ENCODE results near the gene RHBDD1. TPM values are rescaled to one million over a fixed set of nuclear protein-coding genes. Genes with fewer than 3 reads are reported as not detected.

The RHBDD1 gene
- total RNA-seq, 1 donor from 2014 or later = 31.3 TPM

DNA sequence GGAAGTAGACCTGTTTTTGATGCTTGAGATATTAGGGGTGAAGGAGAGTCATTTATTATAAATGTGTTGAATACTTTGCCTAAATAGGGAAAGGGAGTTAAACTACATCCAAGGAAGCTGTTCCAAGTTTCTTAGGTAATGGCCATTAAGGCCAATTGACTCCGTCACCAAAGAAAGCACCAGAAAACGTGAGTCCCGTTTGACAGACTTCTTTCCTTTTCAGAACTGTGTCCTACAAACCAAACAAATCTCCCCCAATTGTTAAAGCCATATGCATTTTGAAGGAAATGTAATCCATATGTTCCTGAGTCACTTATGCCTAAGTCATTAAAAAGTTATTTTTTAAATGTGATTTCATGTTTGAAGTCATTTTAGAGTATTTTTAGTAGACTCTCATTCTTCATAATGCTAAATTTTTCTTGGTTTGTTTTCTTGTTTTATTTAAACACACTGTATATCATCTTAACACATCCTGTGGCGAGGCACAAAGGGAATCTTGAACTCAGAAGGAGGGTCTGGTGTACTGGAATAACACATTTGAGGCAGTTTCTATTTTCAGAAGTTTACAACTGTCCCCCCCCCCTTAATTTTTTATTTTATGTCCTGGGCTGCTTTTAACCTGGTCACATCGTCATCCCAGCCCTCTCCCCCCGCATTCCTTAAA lies 133.7 kb downstream of the RHBDD1 start:
- peak overlapping the region; percentile 16 for H3K27ac ChIP-seq (ENCODE audit: low read depth, low read length)
- Mint-ChIP-seq H3K27me3 (ENCODE audit: low read depth, unreplicated experiment) (no peaks in the 10 kb centered on the region), H3K4me1 (ENCODE audit: low read depth, unreplicated experiment) (no peaks in the 10 kb centered on the region), H3K27ac (ENCODE audit: unreplicated experiment) (no peak overlapping the region), H3K9me3 (ENCODE audit: unreplicated experiment) (no peaks in the 10 kb centered on the region), H3K36me3 (ENCODE audit: low read depth, unreplicated experiment) (peaks cover 5% of the 10 kb centered on the region), H3K4me3 (ENCODE audit: unreplicated experiment) (no peak overlapping the region)
- H3K4me1 ChIP-seq (ENCODE audit: insufficient read depth, low read length) = peaks cover 16% of the 10 kb centered on the region
- no peaks in the 10 kb centered on the region for H4K20me1 ChIP-seq (ENCODE audit: insufficient read depth, low read length)
- H3K4me2 ChIP-seq (ENCODE audit: low read length) = peak overlapping the region; percentile 36
- H3K27me3 ChIP-seq (ENCODE audit: insufficient read depth, low read length) = no peaks in the 10 kb centered on the region
- H3K36me3 ChIP-seq (ENCODE audit: insufficient read depth, low read length) = no peaks in the 10 kb centered on the region
- FAIRE-seq (no peak), DNase-seq (ENCODE audit: low read depth) (peak; percentile 48)
- no peak for TF ChIP-seq EZH2 (IDR thresholded peaks at IDR 0.05; ENCODE audit: insufficient read depth, low read length)
- TF ChIP-seq, protein P1, sequence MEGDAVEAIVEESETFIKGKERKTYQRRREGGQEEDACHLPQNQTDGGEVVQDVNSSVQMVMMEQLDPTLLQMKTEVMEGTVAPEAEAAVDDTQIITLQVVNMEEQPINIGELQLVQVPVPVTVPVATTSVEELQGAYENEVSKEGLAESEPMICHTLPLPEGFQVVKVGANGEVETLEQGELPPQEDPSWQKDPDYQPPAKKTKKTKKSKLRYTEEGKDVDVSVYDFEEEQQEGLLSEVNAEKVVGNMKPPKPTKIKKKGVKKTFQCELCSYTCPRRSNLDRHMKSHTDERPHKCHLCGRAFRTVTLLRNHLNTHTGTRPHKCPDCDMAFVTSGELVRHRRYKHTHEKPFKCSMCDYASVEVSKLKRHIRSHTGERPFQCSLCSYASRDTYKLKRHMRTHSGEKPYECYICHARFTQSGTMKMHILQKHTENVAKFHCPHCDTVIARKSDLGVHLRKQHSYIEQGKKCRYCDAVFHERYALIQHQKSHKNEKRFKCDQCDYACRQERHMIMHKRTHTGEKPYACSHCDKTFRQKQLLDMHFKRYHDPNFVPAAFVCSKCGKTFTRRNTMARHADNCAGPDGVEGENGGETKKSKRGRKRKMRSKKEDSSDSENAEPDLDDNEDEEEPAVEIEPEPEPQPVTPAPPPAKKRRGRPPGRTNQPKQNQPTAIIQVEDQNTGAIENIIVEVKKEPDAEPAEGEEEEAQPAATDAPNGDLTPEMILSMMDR (IDR thresholded peaks at IDR 0.05; ENCODE audit: insufficient read depth, low read depth, low read length) = no peak
- no peaks in the 10 kb centered on the region for H3K9me3 ChIP-seq (ENCODE audit: insufficient read depth, low read depth, low read length)
- no peaks in the 10 kb centered on the region for H3K79me2 ChIP-seq (ENCODE audit: insufficient read depth, low read length)
- H3K9ac ChIP-seq (ENCODE audit: low read length) = peak overlapping the region; percentile 32
- H3K4me3 ChIP-seq (ENCODE audit: insufficient read depth, low read depth, low read length) = no peak overlapping the region
- H2AFZ ChIP-seq (ENCODE audit: low read depth, low read length) = no peak overlapping the region

DNA sequence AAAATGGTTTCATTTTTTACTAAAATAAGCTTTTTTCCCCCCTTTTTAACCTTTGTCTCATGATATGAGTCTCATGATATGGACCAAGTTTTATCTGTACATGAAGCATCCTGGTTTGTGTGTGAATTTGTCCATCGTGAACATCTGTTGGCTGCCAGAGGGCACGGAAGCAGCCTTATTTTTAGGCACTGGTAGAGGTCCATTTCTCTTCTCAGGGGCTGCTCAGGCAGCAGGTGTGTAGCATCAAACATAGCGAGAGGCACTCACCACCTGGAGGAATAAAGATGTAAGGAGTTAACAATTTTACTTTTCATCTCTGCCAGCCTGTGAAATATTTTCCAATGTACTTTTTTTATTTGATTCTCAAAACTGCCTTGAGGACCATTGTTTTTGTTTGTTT lies 134.5 kb downstream of the RHBDD1 start:
- Histone ChIP-seq H3K4me3 (ENCODE audit: insufficient read depth, low read depth, low read length) (no peak overlapping the region), H3K4me1 (ENCODE audit: insufficient read depth, low read length) (peaks cover 16% of the 10 kb centered on the region), H3K36me3 (ENCODE audit: insufficient read depth, low read length) (no peaks in the 10 kb centered on the region), H2AFZ (ENCODE audit: low read depth, low read length) (no peak overlapping the region), H4K20me1 (ENCODE audit: insufficient read depth, low read length) (no peaks in the 10 kb centered on the region), H3K4me2 (ENCODE audit: low read length) (peak overlapping the region; percentile 36), H3K9me3 (ENCODE audit: insufficient read depth, low read depth, low read length) (no peaks in the 10 kb centered on the region), H3K27ac (ENCODE audit: low read depth, low read length) (peak overlapping the region; percentile 16), H3K79me2 (ENCODE audit: insufficient read depth, low read length) (no peaks in the 10 kb centered on the region), H3K27me3 (ENCODE audit: insufficient read depth, low read length) (no peaks in the 10 kb centered on the region), H3K9ac (ENCODE audit: low read length) (peak overlapping the region; percentile 32)
- no peak for DNase-seq (ENCODE audit: low read depth)
- TF ChIP-seq EZH2 (IDR thresholded peaks at IDR 0.05; ENCODE audit: insufficient read depth, low read length) = no peak
- TF ChIP-seq, protein P1 (IDR thresholded peaks at IDR 0.05; ENCODE audit: insufficient read depth, low read depth, low read length) = no peak
- Mint-ChIP-seq H3K27ac (ENCODE audit: unreplicated experiment) (no peak overlapping the region), H3K4me1 (ENCODE audit: low read depth, unreplicated experiment) (no peaks in the 10 kb centered on the region), H3K27me3 (ENCODE audit: low read depth, unreplicated experiment) (no peaks in the 10 kb centered on the region), H3K4me3 (ENCODE audit: unreplicated experiment) (no peak overlapping the region), H3K9me3 (ENCODE audit: unreplicated experiment) (no peaks in the 10 kb centered on the region), H3K36me3 (ENCODE audit: low read depth, unreplicated experiment) (peaks cover 9% of the 10 kb centered on the region)
- FAIRE-seq = no peak

DNA sequence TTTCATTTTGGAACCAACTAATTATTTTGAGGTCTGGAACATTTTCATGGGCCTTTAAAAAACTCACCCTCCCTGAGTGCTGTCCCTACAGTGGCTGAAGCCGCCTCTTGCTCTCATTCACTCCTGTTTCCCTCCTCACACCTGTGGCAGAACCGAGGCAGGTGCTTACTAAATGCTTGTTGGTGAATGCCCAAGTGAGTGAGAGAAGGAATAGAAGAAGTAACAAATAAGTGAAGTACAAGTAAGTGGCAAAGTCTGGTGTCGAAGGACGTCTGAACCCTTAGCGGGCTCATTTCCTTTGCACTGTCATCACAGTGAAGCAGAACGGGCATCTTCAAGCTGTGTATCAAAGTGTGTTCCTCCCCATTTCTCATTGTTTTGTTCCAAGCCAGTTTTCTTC lies 135.2 kb downstream of the RHBDD1 start:
- H3K9ac ChIP-seq (ENCODE audit: low read length) = no peak overlapping the region
- no peaks in the 10 kb centered on the region for H4K20me1 ChIP-seq (ENCODE audit: insufficient read depth, low read length)
- H3K4me3 ChIP-seq (ENCODE audit: insufficient read depth, low read depth, low read length) = no peak overlapping the region
- no peak overlapping the region for H3K27ac Mint-ChIP-seq (ENCODE audit: unreplicated experiment)
- no peak overlapping the region for H3K4me3 Mint-ChIP-seq (ENCODE audit: unreplicated experiment)
- no peaks in the 10 kb centered on the region for H3K79me2 ChIP-seq (ENCODE audit: insufficient read depth, low read length)
- H3K27me3 Mint-ChIP-seq (ENCODE audit: low read depth, unreplicated experiment) = no peaks in the 10 kb centered on the region
- FAIRE-seq (no peak), DNase-seq (ENCODE audit: low read depth) (no peak)
- no peaks in the 10 kb centered on the region for H3K36me3 ChIP-seq (ENCODE audit: insufficient read depth, low read length)
- no peak overlapping the region for H3K4me2 ChIP-seq (ENCODE audit: low read length)
- H3K9me3 ChIP-seq (ENCODE audit: insufficient read depth, low read depth, low read length) = no peaks in the 10 kb centered on the region
- H3K4me1 Mint-ChIP-seq (ENCODE audit: low read depth, unreplicated experiment) = no peaks in the 10 kb centered on the region
- peaks cover 16% of the 10 kb centered on the region for H3K4me1 ChIP-seq (ENCODE audit: insufficient read depth, low read length)
- TF ChIP-seq EZH2 (IDR thresholded peaks at IDR 0.05; ENCODE audit: insufficient read depth, low read length) = no peak
- TF ChIP-seq, protein P1 (IDR thresholded peaks at IDR 0.05; ENCODE audit: insufficient read depth, low read depth, low read length) = no peak
- H3K27me3 ChIP-seq (ENCODE audit: insufficient read depth, low read length) = no peaks in the 10 kb centered on the region
- H3K36me3 Mint-ChIP-seq (ENCODE audit: low read depth, unreplicated experiment) = peaks cover 9% of the 10 kb centered on the region
- no peaks in the 10 kb centered on the region for H3K9me3 Mint-ChIP-seq (ENCODE audit: unreplicated experiment)
- H3K27ac ChIP-seq (ENCODE audit: low read depth, low read length) = no peak overlapping the region
- H2AFZ ChIP-seq (ENCODE audit: low read depth, low read length) = no peak overlapping the region
